ENCODE measurements around the gene TNRC6C.

- TF ChIP-seq CTCF (IDR thresholded peaks at IDR 0.05; ENCODE audit: poor library complexity) (no peak), EZH2 (IDR thresholded peaks at IDR 0.05; ENCODE audit: borderline replicate concordance) (no peak)
Measured at GRCh38 chr17:77909236-77909635, 49.3 kb upstream of the TNRC6C start.

Data from hepatocyte (in vitro differentiated cells).